Left ventricle myocardium inferior (tissue), 1 donor: ENCODE measurements around the gene SP3. TPM values are rescaled to one million over a fixed set of nuclear protein-coding genes. Genes with fewer than 3 reads are reported as not detected.

Experiments used
- DNase-seq: peaks from one replicate; pipeline ENCODE4 v3.0.0-alpha.2; 2020
- H3K27ac ChIP-seq: fragments of 200-600 bp; replicated peaks from 2 replicates; pipeline ENCODE4 v1.8.0; 2021
- H3K27me3 ChIP-seq: fragments of 200-600 bp; 2 replicates; pipeline ENCODE4 v1.8.0; 2021; ENCODE audit warnings: low read depth
- H3K36me3 ChIP-seq: fragments of 200-600 bp; 2 replicates; pipeline ENCODE4 v1.8.0; 2021
- H3K4me1 ChIP-seq: fragments of 200-600 bp; 2 replicates; pipeline ENCODE4 v1.8.0; 2021
- H3K4me3 ChIP-seq: fragments of 200-600 bp; 2 replicates; pipeline ENCODE4 v1.8.0; 2021; ENCODE audit warnings: mild to moderate bottlenecking, moderate library complexity
- H3K9me3 ChIP-seq: fragments of 200-600 bp; replicated peaks from 2 replicates; pipeline ENCODE4 v1.8.0; 2021
- intact Hi-C: fragments of 100-400 bp; cut with micrococcal nuclease; formaldehyde crosslinking; loops from one replicate; pipeline ENCODE4 v1.11.0; 2022
- total RNA-seq: library from RNA; stranded (reverse); fragmentation: NEBNext Ultra II Directional; extraction: Animal tissue kit (Norgen Biotek cat#: 25700); gene quantifications from one replicate; pipeline ENCODE4 v1.2.1, GENCODE V29; 2021
- TF ChIP-seq, protein P1 (sequence below): fragments of 200-600 bp; IDR thresholded peaks from 2 replicates; pipeline ENCODE4 v1.8.0; 2021; ENCODE audit warnings: antibody characterized with exemption, mild to moderate bottlenecking, borderline replicate concordance
- donor health status: DM: no; HTN: yes; CAD: no; lungs with severe emphysema.

SP3 gene
- total RNA-seq, 1 donor from 2014 or later = 32.1 TPM

DNA sequence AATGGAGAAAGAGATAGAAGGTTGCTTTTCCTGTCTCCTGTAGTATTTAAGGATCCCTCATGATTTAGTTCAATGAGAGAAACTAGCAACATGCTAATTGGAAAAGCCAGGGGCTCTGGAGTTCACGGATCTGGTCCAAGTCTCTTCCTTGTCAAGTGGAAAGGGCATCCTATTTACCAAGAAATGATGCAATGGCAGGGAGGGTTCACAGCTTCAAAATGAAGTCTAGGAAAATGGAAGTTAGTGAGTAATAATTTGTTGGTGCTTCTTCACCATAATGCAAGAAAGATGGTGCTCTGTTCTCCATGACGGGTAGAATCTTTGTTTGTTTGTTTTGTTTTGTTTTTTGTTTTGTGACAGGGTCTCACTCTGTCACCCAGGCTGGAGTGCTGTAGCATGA is 34.6 kb upstream of the SP3 start:
- H3K36me3 ChIP-seq = no peaks in the 10 kb centered on the region
- TF ChIP-seq, protein P1, sequence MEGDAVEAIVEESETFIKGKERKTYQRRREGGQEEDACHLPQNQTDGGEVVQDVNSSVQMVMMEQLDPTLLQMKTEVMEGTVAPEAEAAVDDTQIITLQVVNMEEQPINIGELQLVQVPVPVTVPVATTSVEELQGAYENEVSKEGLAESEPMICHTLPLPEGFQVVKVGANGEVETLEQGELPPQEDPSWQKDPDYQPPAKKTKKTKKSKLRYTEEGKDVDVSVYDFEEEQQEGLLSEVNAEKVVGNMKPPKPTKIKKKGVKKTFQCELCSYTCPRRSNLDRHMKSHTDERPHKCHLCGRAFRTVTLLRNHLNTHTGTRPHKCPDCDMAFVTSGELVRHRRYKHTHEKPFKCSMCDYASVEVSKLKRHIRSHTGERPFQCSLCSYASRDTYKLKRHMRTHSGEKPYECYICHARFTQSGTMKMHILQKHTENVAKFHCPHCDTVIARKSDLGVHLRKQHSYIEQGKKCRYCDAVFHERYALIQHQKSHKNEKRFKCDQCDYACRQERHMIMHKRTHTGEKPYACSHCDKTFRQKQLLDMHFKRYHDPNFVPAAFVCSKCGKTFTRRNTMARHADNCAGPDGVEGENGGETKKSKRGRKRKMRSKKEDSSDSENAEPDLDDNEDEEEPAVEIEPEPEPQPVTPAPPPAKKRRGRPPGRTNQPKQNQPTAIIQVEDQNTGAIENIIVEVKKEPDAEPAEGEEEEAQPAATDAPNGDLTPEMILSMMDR = no peak
- H3K4me1 ChIP-seq = peaks cover 45% of the 10 kb centered on the region
- no peak overlapping the region for H3K4me3 ChIP-seq
- intact Hi-C loops = no loop called here
- H3K27ac ChIP-seq = peak overlapping the region; percentile 9
- DNase-seq = no peak
- no peaks in the 10 kb centered on the region for H3K9me3 ChIP-seq
- H3K27me3 ChIP-seq = no peaks in the 10 kb centered on the region

DNA sequence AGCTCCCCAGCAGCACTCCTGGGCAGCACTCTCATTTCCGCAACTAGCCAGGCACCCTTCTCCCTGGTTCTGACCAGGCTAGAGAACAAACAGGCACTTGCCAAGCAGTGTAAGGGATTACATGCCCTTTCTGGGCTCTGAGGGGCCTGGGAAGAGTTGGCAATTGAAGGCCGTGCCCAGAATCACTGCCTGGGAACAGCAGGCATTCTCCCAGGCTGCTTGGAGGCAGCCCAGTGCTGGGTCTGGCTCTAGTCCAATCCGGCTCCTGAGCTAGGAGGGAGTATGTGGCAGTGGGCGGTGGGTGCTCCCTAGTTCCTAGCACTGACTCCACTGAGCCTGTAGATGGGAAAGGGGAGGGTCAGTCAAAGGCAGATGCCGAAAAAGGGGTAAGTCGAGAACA is 34.1 kb upstream of the SP3 start:
- no peak for DNase-seq
- peak overlapping the region; percentile 9 for H3K27ac ChIP-seq
- H3K36me3 ChIP-seq = no peaks in the 10 kb centered on the region
- peaks cover 40% of the 10 kb centered on the region for H3K4me1 ChIP-seq
- TF ChIP-seq, protein P1 = no peak
- H3K9me3 ChIP-seq = no peaks in the 10 kb centered on the region
- H3K27me3 ChIP-seq = no peaks in the 10 kb centered on the region
- intact Hi-C loops = no loop called here
- no peak overlapping the region for H3K4me3 ChIP-seq

DNA sequence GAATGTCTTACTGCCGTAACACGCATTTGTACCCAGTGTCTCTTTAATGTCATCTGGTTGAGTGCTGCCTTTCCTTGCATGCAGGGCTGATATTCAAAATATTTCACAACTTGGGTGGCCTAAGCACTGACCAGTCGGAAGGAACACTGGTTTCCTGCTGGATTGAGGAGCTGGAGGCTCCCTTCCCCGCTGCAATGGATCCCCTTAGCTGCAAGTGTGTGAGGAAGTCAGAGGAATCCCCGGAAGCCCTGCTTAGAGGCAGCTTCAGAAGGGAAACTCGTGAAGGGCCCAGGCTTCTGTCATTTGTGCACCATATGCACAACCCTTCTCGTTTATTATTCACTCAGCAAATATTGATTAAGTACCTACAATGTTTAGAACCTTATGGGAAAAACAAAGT is 33.2 kb upstream of the SP3 start:
- DNase-seq = no peak
- Histone ChIP-seq H3K27me3 (no peaks in the 10 kb centered on the region), H3K4me1 (peaks cover 38% of the 10 kb centered on the region), H3K27ac (peak overlapping the region; percentile 37), H3K36me3 (no peaks in the 10 kb centered on the region), H3K9me3 (no peaks in the 10 kb centered on the region), H3K4me3 (no peak overlapping the region)
- intact Hi-C loops = no loop called here
- TF ChIP-seq, protein P1 = no peak

DNA sequence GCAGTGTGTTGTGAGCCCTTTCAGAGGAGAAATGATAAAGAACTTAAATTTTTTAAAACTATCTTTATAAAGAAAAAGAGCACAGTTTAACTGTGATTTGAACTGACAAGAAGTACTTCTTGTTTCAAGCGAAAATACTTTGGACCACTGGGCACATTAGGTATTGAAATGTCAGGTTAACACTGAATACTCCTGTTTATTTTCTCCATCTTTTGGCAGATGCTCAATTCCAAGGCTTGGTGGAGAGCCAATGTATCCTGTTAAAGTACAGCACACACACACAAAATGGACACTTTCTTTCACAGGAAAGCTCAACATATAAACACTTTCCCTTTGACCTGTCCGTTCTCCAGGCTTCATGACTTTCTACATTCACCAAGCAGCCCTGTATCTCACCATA is 32.6 kb upstream of the SP3 start:
- Histone ChIP-seq H3K4me1 (peaks cover 42% of the 10 kb centered on the region), H3K36me3 (no peaks in the 10 kb centered on the region), H3K9me3 (no peaks in the 10 kb centered on the region), H3K27ac (peak overlapping the region; percentile 37), H3K27me3 (no peaks in the 10 kb centered on the region), H3K4me3 (no peak overlapping the region)
- TF ChIP-seq, protein P1 = no peak
- DNase-seq = no peak
- intact Hi-C loops = no loop called here

DNA sequence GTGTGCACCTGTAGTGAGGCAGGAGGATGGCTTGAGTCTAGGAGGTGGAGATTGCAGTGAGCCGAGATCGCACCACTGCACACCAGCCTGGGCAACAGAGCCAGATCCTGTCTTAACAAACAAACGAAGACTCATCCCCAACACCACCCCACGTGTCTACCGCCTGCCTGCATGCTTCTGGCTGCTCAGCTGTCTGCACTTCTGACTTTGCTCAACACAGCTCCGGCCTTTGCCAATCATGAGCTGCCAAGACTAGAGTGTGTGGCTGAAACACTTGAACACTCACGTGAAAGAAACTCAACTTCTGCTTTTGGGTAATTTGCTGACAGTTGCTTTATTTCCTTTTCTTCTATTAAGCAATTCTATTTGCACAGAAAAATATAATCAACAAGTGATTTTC is 32.1 kb upstream of the SP3 start:
- DNase-seq = peak; percentile 80
- H3K4me1 ChIP-seq = peaks cover 47% of the 10 kb centered on the region
- H3K27me3 ChIP-seq = no peaks in the 10 kb centered on the region
- peak overlapping the region; percentile 55 for H3K27ac ChIP-seq
- H3K36me3 ChIP-seq = no peaks in the 10 kb centered on the region
- intact Hi-C loops = no loop called here
- H3K4me3 ChIP-seq = no peak overlapping the region
- H3K9me3 ChIP-seq = no peaks in the 10 kb centered on the region
- TF ChIP-seq, protein P1 = no peak

DNA sequence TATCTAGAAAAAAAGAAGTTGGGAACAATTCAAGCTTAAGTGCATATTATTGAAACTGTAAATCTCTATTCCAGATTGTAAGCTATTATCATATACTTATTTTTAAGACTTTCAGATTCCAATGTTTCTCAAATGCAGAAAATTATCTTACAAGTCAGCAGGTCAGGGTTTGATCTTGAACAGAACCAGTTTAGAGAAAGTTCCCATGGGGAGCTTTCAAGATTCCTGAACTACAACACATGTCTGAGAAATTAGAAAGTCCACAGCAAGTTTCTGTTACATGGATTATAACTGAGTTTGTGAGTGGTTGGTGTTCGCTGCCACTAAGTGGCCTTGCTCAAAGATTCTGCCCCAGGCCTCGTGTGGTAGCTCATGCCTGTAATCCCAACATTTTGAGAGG is 31.6 kb upstream of the SP3 start:
- peaks cover 52% of the 10 kb centered on the region for H3K4me1 ChIP-seq
- intact Hi-C loops = no loop called here
- no peaks in the 10 kb centered on the region for H3K9me3 ChIP-seq
- no peak for DNase-seq
- H3K27me3 ChIP-seq = no peaks in the 10 kb centered on the region
- peak overlapping the region; percentile 55 for H3K27ac ChIP-seq
- H3K4me3 ChIP-seq = no peak overlapping the region
- TF ChIP-seq, protein P1 = no peak
- no peaks in the 10 kb centered on the region for H3K36me3 ChIP-seq
